ENCODE results near the gene ATP6V1D. TPM values are rescaled to one million over a fixed set of nuclear protein-coding genes. Genes with fewer than 3 reads are reported as not detected.

The ATP6V1D gene
- total RNA-seq, 1 donor from 2014 or later, result 22.3 TPM

Other genes starting within 250 kb of the ATP6V1D start
- gene GARIN2, start 170.4 kb downstream of the ATP6V1D start, total RNA-seq, result 0.13 TPM
- gene PALS1, start 118.4 kb downstream of the ATP6V1D start, total RNA-seq, result 15.8 TPM
- gene EIF2S1, start 524 bp upstream of the ATP6V1D start, total RNA-seq, result 35.6 TPM
- 10.7 TPM for gene PLEK2, start 52.4 kb upstream of the ATP6V1D start, total RNA-seq
- 0.93 TPM for gene TMEM229B, start 128.9 kb upstream of the ATP6V1D start, total RNA-seq
- gene PLEKHH1, start 173.5 kb upstream of the ATP6V1D start, total RNA-seq, result 2.9 TPM
- gene PIGH, start 240.5 kb upstream of the ATP6V1D start, total RNA-seq, result 16.3 TPM